HG03565 (cell line): ENCODE results near the gene ZBTB8B.

ENCODE experiments used
- ATAC-seq: cut with Tn5 transposase; IDR thresholded peaks from one replicate; pipeline ENCODE4 v1.9.1; 2021; ENCODE audit warnings: mild to moderate bottlenecking, moderate library complexity; ENCODE audit not compliant: unreplicated experiment

The ZBTB8B gene

DNA sequence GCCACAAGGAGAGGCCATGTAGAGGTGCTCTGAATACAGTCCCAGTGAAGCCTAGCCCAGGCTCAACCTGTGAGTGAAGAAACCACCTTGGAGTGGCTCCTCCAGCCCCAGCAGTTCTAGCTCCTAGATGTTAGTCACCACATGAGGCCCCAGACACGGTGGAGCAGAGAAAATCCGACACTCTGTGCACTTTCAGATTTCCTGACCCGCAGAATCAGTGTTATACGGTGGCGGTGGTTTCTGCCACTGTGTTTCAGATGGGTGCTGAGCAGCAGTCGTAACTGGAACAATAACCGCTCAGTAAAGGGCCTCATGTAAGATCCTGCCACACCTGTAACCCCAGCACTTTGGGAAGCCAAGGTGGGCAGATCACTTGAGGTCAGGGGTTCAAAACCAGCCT, 38.3 kb downstream of the ZBTB8B start:
- no peak for ATAC-seq

DNA sequence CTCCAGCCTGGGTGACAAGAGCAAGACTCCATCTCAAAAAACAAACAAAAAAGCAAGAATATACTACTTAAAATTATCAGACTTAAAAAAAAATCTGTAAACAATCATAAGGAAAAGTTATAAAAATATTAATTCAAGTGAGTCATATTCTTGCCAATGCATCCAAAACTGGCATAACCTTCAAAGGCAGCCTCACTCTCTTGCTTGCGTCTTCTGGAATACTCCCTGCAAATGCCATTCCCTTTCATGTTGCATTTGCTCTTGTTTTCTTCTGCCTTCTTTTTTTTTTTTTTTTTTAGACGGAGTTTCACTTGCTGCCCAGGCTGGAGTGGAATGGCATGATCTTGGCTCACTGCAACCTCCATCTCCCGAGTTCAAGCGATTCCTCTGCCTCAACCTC, 42.1 kb downstream of the ZBTB8B start:
- ATAC-seq = no peak

DNA sequence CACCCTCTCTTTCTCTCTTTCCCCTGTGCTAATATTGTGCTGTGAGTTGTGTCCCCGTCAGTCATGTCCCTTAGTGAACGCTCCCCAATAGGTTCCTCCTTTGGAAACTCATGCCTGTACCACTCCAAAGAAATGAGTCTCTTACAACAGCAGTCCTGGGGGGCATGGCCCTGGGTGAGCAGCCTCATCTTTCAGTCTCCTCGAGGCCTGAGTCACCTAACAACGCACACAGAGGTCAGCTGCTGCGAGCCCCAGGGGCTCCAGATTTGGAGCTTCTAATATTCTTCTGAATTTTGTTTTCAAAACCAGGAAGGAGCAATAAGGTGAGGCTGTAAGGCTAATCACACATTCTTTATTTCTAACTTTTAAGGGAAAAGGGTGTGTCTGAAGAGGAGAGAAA, 43.9 kb downstream of the ZBTB8B start:
- ATAC-seq = no peak

- no peak for ATAC-seq
These were observed 45.1 kb downstream of the ZBTB8B start for GRCh38 chr1:32509939-32510338.
